Measurements from ENCODE around the gene TMEM50B.

The TMEM50B gene

GRCh38 chr21:33433425-33434114, 46.2 kb downstream of the TMEM50B start:
- no peak overlapping the region for H3K27ac ChIP-seq
- TF ChIP-seq ZFX (IDR thresholded peaks at IDR 0.05) = no peak
- TF ChIP-seq, protein P1, sequence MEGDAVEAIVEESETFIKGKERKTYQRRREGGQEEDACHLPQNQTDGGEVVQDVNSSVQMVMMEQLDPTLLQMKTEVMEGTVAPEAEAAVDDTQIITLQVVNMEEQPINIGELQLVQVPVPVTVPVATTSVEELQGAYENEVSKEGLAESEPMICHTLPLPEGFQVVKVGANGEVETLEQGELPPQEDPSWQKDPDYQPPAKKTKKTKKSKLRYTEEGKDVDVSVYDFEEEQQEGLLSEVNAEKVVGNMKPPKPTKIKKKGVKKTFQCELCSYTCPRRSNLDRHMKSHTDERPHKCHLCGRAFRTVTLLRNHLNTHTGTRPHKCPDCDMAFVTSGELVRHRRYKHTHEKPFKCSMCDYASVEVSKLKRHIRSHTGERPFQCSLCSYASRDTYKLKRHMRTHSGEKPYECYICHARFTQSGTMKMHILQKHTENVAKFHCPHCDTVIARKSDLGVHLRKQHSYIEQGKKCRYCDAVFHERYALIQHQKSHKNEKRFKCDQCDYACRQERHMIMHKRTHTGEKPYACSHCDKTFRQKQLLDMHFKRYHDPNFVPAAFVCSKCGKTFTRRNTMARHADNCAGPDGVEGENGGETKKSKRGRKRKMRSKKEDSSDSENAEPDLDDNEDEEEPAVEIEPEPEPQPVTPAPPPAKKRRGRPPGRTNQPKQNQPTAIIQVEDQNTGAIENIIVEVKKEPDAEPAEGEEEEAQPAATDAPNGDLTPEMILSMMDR (conservative IDR thresholded peaks at IDR 0.05) = no peak

DNA sequence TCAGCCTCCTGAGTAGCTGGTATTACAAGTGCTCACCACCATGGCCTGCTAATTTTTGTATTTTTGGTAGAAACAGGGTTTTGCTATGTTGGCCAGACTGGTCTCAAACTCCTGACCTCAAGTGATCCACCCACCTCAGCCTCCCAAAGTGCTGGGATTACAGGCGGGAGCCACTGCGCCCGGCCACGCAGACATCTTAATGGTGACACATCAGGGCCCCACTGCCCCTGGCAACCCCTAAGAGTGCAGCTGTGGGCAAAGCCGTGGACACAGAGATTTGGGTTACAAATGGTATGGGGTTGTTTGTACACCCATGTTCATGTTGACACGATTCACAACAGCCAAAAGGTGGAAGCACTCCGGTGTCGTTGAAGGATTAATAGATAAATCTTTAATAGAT, 46.8 kb downstream of the TMEM50B start:
- TF ChIP-seq ZFX (IDR thresholded peaks at IDR 0.05) = no peak
- TF ChIP-seq, protein P1 (conservative IDR thresholded peaks at IDR 0.05) = no peak
- H3K27ac ChIP-seq = no peak overlapping the region

DNA sequence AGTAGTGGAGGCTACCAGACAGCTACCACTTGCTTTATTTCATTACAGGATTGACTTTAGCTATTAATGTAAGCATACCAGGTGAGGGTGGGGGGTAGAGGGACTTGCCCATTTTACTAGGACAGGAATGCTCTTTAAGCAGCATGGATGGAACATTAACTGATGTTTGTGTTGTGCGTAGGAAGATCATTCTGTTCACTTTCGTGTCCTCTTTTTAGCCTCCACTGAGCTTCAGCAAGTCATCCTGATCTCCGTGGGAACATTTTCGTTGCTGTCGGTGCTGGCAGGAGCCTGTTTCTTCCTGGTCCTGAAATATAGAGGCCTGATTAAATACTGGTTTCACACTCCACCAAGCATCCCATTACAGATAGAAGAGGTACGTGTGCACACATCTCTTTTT, 47.3 kb downstream of the TMEM50B start:
- no peak overlapping the region for H3K27ac ChIP-seq
- TF ChIP-seq, protein P1 (conservative IDR thresholded peaks at IDR 0.05) = no peak
- TF ChIP-seq ZFX (IDR thresholded peaks at IDR 0.05) = no peak

- no peak for TF ChIP-seq ZFX (IDR thresholded peaks at IDR 0.05)
- TF ChIP-seq, protein P1 (conservative IDR thresholded peaks at IDR 0.05) = no peak
- no peak overlapping the region for H3K27ac ChIP-seq
Measured at GRCh38 chr21:33430858-33431257, 48.9 kb downstream of the TMEM50B start.

DNA sequence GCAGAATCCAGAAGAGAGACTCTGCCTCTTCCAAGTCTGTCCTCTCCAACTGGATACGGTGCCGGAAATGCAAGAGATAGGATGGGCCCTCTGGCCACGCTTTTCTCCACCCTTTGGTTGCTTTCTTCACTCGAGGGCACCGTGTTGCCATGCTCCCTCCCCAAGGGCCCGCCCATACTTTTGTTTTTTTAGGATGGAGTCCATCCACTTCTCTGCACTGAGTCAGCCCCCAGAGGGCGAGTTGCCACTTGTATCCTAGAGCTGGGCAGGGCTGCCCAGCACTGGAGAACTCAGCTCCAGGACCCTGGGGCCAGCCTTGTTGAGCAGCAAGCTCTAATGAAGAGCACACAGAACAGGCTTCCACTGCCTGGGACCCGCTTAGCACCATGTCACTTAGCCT, 51.1 kb downstream of the TMEM50B start:
- no peak overlapping the region for H3K27ac ChIP-seq
- TF ChIP-seq ZFX (IDR thresholded peaks at IDR 0.05) = no peak
- TF ChIP-seq, protein P1 (conservative IDR thresholded peaks at IDR 0.05) = no peak

- H3K27ac ChIP-seq = no peak overlapping the region
- TF ChIP-seq ZFX (IDR thresholded peaks at IDR 0.05) = no peak
- TF ChIP-seq, protein P1 (conservative IDR thresholded peaks at IDR 0.05) = no peak
Measured at GRCh38 chr21:33427051-33427450, 52.7 kb downstream of the TMEM50B start.

DNA sequence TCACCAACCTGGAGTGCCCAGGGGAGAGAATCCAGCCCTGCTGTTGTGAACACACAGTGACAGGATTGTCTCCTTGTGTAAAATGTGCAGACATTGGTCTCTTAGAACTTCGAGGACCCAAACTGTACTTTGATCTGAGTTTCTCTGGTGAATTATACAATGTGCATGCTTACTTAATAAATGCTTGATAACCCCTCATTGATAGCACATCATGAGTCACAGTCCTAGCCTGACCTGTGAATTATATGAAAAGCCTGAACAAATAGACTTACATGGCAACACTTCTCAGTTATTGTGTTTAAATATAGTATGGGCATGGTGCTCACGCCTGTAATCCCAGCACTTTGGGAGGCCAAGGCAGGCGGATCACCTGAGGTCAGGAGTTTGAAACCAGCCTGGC, 53.9 kb downstream of the TMEM50B start:
- TF ChIP-seq ZFX (IDR thresholded peaks at IDR 0.05) = no peak
- TF ChIP-seq, protein P1 (conservative IDR thresholded peaks at IDR 0.05) = no peak
- H3K27ac ChIP-seq = no peak overlapping the region
